ENCODE results near the gene MGLL.

MGLL gene

DNA sequence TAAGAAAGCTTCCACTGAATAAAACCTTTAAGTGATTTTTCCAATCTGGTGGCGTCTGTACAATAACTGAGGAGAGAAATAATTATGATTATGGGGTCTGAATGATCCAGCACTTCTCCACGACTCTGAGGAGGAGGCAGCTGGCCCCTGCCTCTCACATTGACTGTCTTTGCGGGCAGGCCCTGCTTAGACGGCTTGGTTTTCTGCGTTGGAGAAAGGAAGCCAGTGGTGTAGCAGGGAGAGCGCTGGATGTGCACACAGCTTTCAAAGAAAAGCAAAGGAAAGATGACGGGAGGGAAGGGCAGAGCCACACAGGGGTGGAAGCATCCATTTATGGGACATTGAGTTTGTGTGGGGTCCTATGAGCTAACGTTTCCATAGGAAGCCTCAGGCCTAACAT lies 62.5 kb downstream of the MGLL start:
- H3K4me3 ChIP-seq (replicated peaks; ENCODE audit: low read depth, low read length) = no peak overlapping the region
- TF ChIP-seq, protein P1, sequence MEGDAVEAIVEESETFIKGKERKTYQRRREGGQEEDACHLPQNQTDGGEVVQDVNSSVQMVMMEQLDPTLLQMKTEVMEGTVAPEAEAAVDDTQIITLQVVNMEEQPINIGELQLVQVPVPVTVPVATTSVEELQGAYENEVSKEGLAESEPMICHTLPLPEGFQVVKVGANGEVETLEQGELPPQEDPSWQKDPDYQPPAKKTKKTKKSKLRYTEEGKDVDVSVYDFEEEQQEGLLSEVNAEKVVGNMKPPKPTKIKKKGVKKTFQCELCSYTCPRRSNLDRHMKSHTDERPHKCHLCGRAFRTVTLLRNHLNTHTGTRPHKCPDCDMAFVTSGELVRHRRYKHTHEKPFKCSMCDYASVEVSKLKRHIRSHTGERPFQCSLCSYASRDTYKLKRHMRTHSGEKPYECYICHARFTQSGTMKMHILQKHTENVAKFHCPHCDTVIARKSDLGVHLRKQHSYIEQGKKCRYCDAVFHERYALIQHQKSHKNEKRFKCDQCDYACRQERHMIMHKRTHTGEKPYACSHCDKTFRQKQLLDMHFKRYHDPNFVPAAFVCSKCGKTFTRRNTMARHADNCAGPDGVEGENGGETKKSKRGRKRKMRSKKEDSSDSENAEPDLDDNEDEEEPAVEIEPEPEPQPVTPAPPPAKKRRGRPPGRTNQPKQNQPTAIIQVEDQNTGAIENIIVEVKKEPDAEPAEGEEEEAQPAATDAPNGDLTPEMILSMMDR (IDR thresholded peaks at IDR 0.05; ENCODE audit: low read depth, low read length, missing control alignments) = no peak
- no peak for DNase-seq (ENCODE audit: extremely low read depth, low read depth)

DNA sequence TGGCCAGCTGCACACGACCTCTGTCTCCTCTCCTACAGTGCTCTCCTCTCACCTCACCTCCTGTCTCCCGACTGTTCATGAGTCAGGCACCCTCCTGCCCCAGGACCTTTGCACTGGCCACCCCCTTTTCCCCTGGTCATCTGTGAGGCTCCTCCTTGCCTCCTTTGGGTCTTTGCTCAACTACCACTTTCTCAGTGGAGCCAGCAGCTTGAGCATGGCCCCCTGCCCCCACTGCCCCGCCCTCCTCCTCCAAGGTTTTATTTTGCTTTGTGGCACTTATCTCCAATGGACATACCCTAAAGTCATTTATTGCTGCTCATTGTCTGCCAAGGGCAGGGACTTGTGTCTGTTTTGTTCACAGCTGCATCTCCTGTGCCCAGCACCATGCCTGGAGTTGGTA lies 64.3 kb downstream of the MGLL start:
- DNase-seq (ENCODE audit: extremely low read depth, low read depth) = no peak
- H3K4me3 ChIP-seq (replicated peaks; ENCODE audit: low read depth, low read length) = no peak overlapping the region
- TF ChIP-seq, protein P1 (IDR thresholded peaks at IDR 0.05; ENCODE audit: low read depth, low read length, missing control alignments) = no peak

DNA sequence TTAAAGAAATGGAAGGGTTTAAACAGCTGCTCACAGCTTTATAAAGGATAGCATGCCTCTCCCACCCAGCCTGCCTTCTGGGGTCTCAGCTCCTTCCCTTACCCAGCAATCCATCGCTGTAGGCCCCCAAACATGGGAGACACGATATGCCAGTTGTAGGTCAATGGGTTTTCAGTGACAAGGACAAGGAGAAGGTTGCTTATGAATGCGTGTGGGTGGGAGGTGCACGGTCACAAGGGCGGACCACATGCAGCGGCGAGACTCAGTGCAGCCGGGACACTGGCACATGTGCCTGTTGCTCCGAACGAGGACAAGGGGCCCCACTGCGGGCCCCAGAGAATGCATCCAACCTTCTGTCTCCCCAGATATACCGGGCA lies 67.0 kb downstream of the MGLL start:
- DNase-seq (ENCODE audit: extremely low read depth, low read depth) = no peak
- TF ChIP-seq, protein P1 (IDR thresholded peaks at IDR 0.05; ENCODE audit: low read depth, low read length, missing control alignments) = no peak
- no peak overlapping the region for H3K4me3 ChIP-seq (replicated peaks; ENCODE audit: low read depth, low read length)

DNA sequence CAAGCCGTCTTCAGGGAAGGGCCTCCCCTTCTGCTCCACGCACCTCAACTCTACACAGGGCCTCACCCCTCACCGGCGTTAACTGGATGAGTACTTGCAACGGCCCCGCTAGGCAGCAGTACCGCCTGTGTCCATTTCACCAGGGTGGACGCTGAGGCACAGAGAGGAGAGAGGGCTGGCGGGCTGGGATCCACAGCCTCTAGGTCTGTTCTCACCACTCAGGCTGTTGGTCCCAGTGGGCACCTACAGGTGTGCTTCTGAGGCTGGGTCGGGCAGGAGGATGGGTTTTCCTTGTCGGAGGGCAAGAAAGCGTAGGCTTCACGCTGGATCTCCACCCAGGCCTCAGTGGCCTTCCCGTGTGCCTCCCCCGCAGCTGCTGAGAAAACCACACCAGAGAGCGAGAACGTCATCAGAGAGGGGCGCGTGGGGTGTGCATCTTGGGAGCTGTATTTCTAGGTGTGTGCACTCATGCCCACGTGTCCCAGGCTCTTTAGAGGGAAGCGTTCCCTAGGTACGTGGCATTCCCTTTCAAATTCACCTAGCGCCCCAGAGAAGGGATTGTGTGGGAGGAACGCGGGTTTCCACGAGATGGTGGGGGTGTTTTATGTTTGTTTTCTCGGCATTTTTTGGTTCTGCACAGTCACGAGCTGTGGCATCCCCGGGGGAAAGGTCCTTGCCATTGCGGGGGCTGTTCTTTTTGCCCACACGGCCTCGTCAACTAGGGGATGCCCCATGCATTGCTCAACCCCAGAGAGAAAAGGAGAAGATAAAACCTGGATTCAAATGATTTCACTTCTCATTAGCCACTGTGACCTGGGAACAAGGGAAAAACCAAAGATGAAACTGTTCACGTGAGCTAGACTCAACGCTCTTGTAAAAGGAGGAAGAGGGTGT lies 67.7 kb downstream of the MGLL start:
- TF ChIP-seq, protein P1 (IDR thresholded peaks at IDR 0.05; ENCODE audit: low read depth, low read length, missing control alignments) = no peak
- no peak overlapping the region for H3K4me3 ChIP-seq (replicated peaks; ENCODE audit: low read depth, low read length)
- no peak for DNase-seq (ENCODE audit: extremely low read depth, low read depth)

DNA sequence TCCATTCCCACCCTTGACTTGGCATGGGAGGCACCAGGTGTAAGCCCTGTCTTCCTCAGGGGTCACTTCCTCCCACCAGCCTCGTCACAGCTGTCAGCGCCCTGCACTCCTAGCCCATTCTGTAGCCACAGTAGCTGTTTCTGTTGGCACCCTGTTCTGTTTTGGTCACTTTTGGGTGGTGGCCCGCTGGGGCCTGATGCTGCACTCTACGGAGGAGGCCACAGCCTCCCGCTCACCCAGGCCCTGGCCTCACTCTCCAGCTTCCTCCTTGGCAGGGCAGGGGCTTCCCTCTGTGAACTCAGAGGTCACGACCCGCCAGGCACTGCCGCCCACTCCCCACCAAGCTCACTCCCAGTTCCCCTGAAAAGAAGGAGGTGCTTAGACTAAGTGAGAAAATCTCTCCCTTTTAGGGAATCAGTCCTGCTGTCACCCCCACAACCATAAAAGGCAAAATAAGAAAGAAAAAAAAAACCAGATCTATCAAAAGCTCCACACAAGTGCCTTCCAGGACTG lies 68.4 kb downstream of the MGLL start:
- DNase-seq (ENCODE audit: extremely low read depth, low read depth) = no peak
- TF ChIP-seq, protein P1 (IDR thresholded peaks at IDR 0.05; ENCODE audit: low read depth, low read length, missing control alignments) = no peak
- H3K4me3 ChIP-seq (replicated peaks; ENCODE audit: low read depth, low read length) = no peak overlapping the region

DNA sequence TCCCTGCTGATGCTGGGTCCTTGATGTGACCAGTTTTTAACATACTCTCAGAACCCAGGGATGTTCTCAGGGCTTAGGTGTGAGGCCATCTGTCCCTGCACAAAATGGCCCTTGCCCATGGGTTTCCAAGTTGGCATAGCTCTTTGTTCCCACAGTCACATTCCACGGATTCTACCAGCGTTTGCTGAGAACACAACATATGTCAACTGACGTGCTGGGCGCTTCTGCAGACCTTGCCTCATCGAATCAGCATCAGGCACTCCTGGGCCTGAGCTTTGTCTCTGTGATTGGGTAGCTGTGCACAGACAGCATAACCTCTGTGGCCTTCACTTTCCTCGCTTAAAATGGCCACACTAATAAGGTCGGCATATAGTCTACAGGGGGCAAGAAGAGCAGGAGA lies 69.0 kb downstream of the MGLL start:
- DNase-seq (ENCODE audit: extremely low read depth, low read depth) = no peak
- no peak overlapping the region for H3K4me3 ChIP-seq (replicated peaks; ENCODE audit: low read depth, low read length)
- TF ChIP-seq, protein P1 (IDR thresholded peaks at IDR 0.05; ENCODE audit: low read depth, low read length, missing control alignments) = no peak
